Adrenal gland (tissue), 12 donors: ENCODE results near the gene DRC7. TPM values are rescaled to one million over a fixed set of nuclear protein-coding genes. Genes with fewer than 3 reads are reported as not detected.

Experiments
- DNase-seq, 7 donors: peaks; one replicate each; pipeline ENCODE4 v3.0.0-alpha.2; 2019 to 2020
- H3K27ac ChIP-seq, 5 donors: fragments of 200-600 bp; sonication (generic) in 4 of 5; 1 replicate in 3 of 5; 2 replicates in 2 of 5; pipeline versions ENCODE4 v1.5.1 to v1.8.0; 2016 to 2020; ENCODE audit warnings: mild to moderate bottlenecking in 1 of 5
- H3K27me3 ChIP-seq: fragments of 200-600 bp; 2 replicates; pipeline ENCODE4 v1.8.0; 2021
- H3K36me3 ChIP-seq, 2 donors: fragments of 200-600 bp; replicated peaks in 1 of 2; 1 replicate in 1 of 2; 2 replicates in 1 of 2; pipeline versions ENCODE4 v1.5.1 to v1.8.0; 2018 to 2022
- H3K4me1 ChIP-seq, 2 donors: fragments of 200-600 bp; replicated peaks in 1 of 2; 1 replicate in 1 of 2; 2 replicates in 1 of 2; pipeline versions ENCODE4 v1.5.1 to v1.8.0; 2018 to 2021
- H3K4me3 ChIP-seq, 4 donors: fragments of 200-600 bp; sonication (generic) in 3 of 4; one replicate each; pipeline ENCODE4 v1.5.1; 2016 to 2018
- H3K9me3 ChIP-seq, 3 donors: fragments of 200-600 bp; sonication (generic) in 1 of 3; replicated peaks in 1 of 3; 1 replicate in 2 of 3; 2 replicates in 1 of 3; pipeline versions ENCODE4 v1.5.1 to v1.8.0; 2016 to 2021
- CTCF ChIP-seq, 6 experiments: fragments of 450-650 bp in 4 of 6; fragments of 200-600 bp in 2 of 6; sonication (generic) in 1 of 6; IDR thresholded peaks; 1 replicate in 5 of 6; 2 replicates in 1 of 6; pipeline versions ENCODE4 v1.5.1 to v1.8.0; 2016 to 2021; ENCODE audit warnings: antibody characterized with exemption in 6 of 6, mild to moderate bottlenecking in 2 of 6, moderate library complexity in 1 of 6
- POLR2A ChIP-seq, 2 donors: fragments of 450-650 bp; IDR thresholded peaks; one replicate each; pipeline ENCODE4 v1.6.1; 2017; ENCODE audit warnings: antibody characterized with exemption in 2 of 2, mild to moderate bottlenecking in 2 of 2, moderate library complexity in 1 of 2
- WGBS, 4 donors: extraction: QIAGEN DNeasy Blood & Tissue Kit in 2 of 4; methylation state at CpG; one replicate each; pipeline versions ENCODE4 v1.1.5 to v1.1.7; 2013 to 2017; 5-methylcytosine and 5-hydroxymethylcytosine counted together
- intact Hi-C, 2 donors: fragments of 100-400 bp; cut with DNase I; formaldehyde crosslinking; loops; one replicate each; pipeline versions ENCODE4 v1.14.1 to v1.15.0; 2022 to 2023
- polyA plus RNA-seq, 3 donors: library from polyadenylated mRNA; stranded (reverse); fragments of 200-250 nt in 2 of 3; fragments of 350-450 nt in 1 of 3; fragmentation: Illumina TruSeq in 1 of 3; extraction: RNeasy Lipid Tissue Mini Kit (QIAGEN cat#74804) in 1 of 3; gene quantifications; one replicate each; pipeline ENCODE4 v1.2.3, GENCODE V29; 2013 to 2014
- total RNA-seq, 9 donors: library from RNA; depleted of rRNA in 4 of 9; stranded (reverse); fragments of >200 nt in 4 of 9; fragments of 120-200 nt in 1 of 9; fragmentation: NEBNext Ultra II Directional in 1 of 9; extraction: Animal tissue kit (Norgen Biotek cat#: 25700) in 1 of 9; gene quantifications; one replicate each; pipeline versions ENCODE4 v1.1.0 to v1.2.4, GENCODE V29; 2013 to 2023
- donor health status: healthy with polysubstance abuse.
- donor health status: Bipolar disorder and iron deficiency.
- donor health status: DM: yes; HTN: yes; CAD: no.
- donor health status: DM: no; HTN: no; CAD: no.
- donor health status: DM: no; HTN: no; CAD: no.
- donor health status: DM: yes; HTN: yes; CAD: no.

Gene DRC7
- total and polyA plus RNA-seq, 12 donors, result 0.03 to 0.72 (median 0.33) TPM; not detected in 9

DNA sequence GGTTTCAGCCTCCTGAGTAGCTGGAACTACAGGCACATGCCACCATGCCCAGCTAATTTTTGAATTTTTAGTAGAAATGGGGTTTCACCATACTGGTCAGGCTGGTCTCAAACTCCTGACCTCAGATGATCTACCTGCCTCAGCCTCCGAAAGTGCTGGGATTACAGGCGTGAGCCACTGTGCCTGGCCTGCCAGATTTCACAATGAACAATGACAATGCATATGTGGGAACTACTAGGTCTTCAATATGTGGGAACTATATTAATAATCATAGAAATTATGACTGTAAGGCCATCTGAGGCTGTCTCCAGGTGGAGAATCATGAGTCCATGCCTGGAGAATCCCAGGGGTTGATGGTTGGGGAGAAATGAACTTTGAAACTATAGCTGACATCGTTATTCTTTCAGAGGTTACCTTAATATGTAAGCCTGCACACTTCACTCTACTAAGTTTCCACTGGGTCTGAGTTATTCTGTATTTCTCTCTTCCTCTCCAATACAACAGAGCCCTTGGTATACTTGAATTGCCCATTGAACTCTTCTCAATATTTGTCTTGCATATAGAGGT, 7.2 kb upstream of the DRC7 start:
- peaks cover 13% of the 10 kb centered on the region for H3K27me3 ChIP-seq
- no peak for TF ChIP-seq POLR2A (IDR thresholded peaks at IDR 0.05)
- no peak for TF ChIP-seq CTCF (IDR thresholded peaks at IDR 0.05)
- no peak overlapping the region for H3K27ac ChIP-seq
- intact Hi-C loops, result no loop called here
- H3K36me3 ChIP-seq, result no peaks in the 10 kb centered on the region
- H3K4me3 ChIP-seq, result no peak overlapping the region
- no peaks in the 10 kb centered on the region for H3K9me3 ChIP-seq
- no peak for DNase-seq
- WGBS, 4 donors, result 77 to 90% (median 88%) methylated on average over 3 of the region's 3 CpGs
- H3K4me1 ChIP-seq, result no peaks in the 10 kb centered on the region

DNA sequence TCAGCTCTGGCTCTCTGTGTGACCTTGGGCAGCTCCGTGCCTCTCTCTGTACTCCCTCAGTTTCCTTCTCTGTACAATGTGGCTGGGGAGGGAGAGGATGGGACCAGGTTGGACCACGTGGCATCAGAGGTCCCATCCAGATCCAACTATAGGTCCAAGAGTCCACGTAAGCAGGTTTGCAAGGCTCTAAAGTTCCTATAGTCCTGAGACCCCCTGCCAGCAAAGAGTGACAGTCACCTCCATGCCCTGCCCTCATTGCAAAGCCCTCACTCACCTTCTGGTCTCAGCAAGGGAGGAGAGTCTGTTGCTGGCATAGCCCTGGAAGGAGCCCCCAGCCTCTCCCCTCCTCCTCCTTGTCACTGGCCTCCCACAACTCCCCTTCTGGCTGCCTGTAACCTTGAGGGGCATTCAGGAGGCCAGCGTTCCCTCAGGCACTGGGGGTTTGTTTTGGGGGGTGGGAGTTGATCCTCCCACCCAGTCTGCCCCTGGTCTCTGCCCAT, 6.1 kb upstream of the DRC7 start:
- Histone ChIP-seq H3K27ac (no peak overlapping the region), H3K4me1 (no peaks in the 10 kb centered on the region), H3K36me3 (no peaks in the 10 kb centered on the region), H3K27me3 (peaks cover 16% of the 10 kb centered on the region), H3K4me3 (no peak overlapping the region), H3K9me3 (no peaks in the 10 kb centered on the region)
- intact Hi-C loops, result no loop called here
- 54 to 66% (median 63%) methylated on average over 3 to 4 of the region's 4 CpGs for WGBS, 4 donors
- TF ChIP-seq POLR2A (IDR thresholded peaks at IDR 0.05) (no peak), CTCF (IDR thresholded peaks at IDR 0.05) (no peak)
- no peak for DNase-seq

DNA sequence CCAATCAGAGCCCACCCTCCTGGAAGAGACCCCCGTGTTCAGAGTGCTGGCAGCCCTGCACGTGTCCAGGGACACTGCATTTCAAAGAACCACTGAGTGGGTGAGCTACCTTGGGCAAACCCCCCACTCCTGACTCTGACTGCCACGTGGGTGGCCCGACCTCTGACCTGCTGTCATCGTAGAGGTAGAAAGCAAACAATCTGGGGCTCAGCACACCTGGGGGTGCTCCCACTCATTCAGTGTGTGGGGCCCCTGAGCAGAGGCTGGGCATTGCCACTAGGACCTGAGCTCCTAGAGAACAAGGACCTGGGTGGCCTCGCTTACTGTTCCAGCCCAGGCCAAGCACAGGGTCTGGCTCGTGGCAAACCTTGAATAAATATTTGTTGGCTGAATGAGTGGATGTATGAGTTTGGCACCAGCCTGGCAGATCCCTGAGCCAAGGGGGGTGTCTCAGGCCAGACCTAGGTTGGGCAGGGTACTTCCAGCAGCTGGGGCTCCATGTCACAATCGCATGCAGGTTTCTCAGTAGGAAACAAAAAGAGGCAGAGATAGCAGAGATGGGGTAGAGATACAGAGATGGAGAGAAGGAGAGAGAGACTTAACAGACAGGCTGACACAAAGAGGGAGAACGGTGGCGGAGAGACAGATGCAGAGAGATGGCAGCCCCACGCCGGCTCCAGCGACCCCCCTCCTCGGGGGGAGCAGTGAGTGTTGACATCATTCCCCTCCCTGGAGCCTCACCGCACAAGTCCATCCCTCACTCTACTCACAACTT, 5.4 kb upstream of the DRC7 start:
- TF ChIP-seq CTCF (IDR thresholded peaks at IDR 0.05) (no peak), POLR2A (IDR thresholded peaks at IDR 0.05) (no peak)
- Histone ChIP-seq H3K9me3 (no peaks in the 10 kb centered on the region), H3K36me3 (no peaks in the 10 kb centered on the region), H3K4me3 (no peak overlapping the region), H3K27ac (no peak overlapping the region), H3K27me3 (peaks cover 16% of the 10 kb centered on the region), H3K4me1 (no peaks in the 10 kb centered on the region)
- intact Hi-C loops, result no loop called here
- 42 to 49% (median 46%) methylated on average over 11 to 15 of the region's 15 CpGs for WGBS, 4 donors
- DNase-seq, result no peak

GRCh38 chr16:57689762-57690558, 4.6 kb upstream of the DRC7 start:
- Histone ChIP-seq H3K27ac (no peak overlapping the region), H3K36me3 (no peaks in the 10 kb centered on the region), H3K4me1 (no peaks in the 10 kb centered on the region), H3K27me3 (peaks cover 16% of the 10 kb centered on the region), H3K4me3 (no peak overlapping the region), H3K9me3 (no peaks in the 10 kb centered on the region)
- WGBS, 4 donors, result 50 to 70% (median 58%) methylated on average over 3 to 13 of the region's 13 CpGs
- intact Hi-C loops, result no loop called here
- no peak for DNase-seq
- TF ChIP-seq POLR2A (IDR thresholded peaks at IDR 0.05) (no peak), CTCF (IDR thresholded peaks at IDR 0.05) (no peak)
